Measurements from ENCODE around the gene TCN2.

The TCN2 gene

GRCh38 chr22:30636226-30637077 lies 29.5 kb downstream of the TCN2 start:
- peak overlapping the region; percentile 81; the same call in 1 of the 2 replicates for H3K27ac ChIP-seq

GRCh38 chr22:30637701-30638114 lies 30.7 kb downstream of the TCN2 start:
- Histone ChIP-seq H3K27ac (no peak overlapping the region), H3K27me3 (ENCODE audit: insufficient read depth, low read depth, severe bottlenecking) (no peaks in the 10 kb centered on the region), H3K9me3 (ENCODE audit: severe bottlenecking) (peaks cover under 1% of the 10 kb centered on the region), H3K36me3 (no peaks in the 10 kb centered on the region), H3K4me3 (ENCODE audit: low read depth, low read length) (no peak overlapping the region)
- TF ChIP-seq CTCF (IDR thresholded peaks at IDR 0.05; ENCODE audit: low read depth, low read length) = no peak
- no peak for DNase-seq

More at GRCh38 chr22:30636226-30637077, 29.5 kb downstream of the TCN2 start:
- no peaks in the 10 kb centered on the region for H3K36me3 ChIP-seq
- H3K9me3 ChIP-seq (ENCODE audit: severe bottlenecking) = peaks cover 7% of the 10 kb centered on the region
- TF ChIP-seq CTCF (IDR thresholded peaks at IDR 0.05; ENCODE audit: low read depth, low read length) = no peak
- H3K27me3 ChIP-seq (ENCODE audit: insufficient read depth, low read depth, severe bottlenecking) = no peaks in the 10 kb centered on the region
- peak overlapping the region; percentile 60 for H3K4me3 ChIP-seq (ENCODE audit: low read depth, low read length)
- no peak for DNase-seq

GRCh38 chr22:30640361-30640760 lies 33.4 kb downstream of the TCN2 start:
- H3K36me3 ChIP-seq = no peaks in the 10 kb centered on the region
- H3K9me3 ChIP-seq (ENCODE audit: severe bottlenecking) = no peaks in the 10 kb centered on the region

GRCh38 chr22:30640839-30641430 lies 34.0 kb downstream of the TCN2 start:
- no peak for DNase-seq
- no peaks in the 10 kb centered on the region for H3K27me3 ChIP-seq (ENCODE audit: insufficient read depth, low read depth, severe bottlenecking)
- H3K9me3 ChIP-seq (ENCODE audit: severe bottlenecking) = no peaks in the 10 kb centered on the region
- no peak overlapping the region for H3K27ac ChIP-seq
- H3K36me3 ChIP-seq = no peaks in the 10 kb centered on the region
- no peak overlapping the region for H3K4me3 ChIP-seq (ENCODE audit: low read depth, low read length)
- no peak for TF ChIP-seq CTCF (IDR thresholded peaks at IDR 0.05; ENCODE audit: low read depth, low read length)

More at GRCh38 chr22:30640361-30640760, 33.4 kb downstream of the TCN2 start:
- Histone ChIP-seq H3K4me3 (ENCODE audit: low read depth, low read length) (no peak overlapping the region), H3K27ac (no peak overlapping the region), H3K27me3 (ENCODE audit: insufficient read depth, low read depth, severe bottlenecking) (no peaks in the 10 kb centered on the region)
- TF ChIP-seq CTCF (IDR thresholded peaks at IDR 0.05; ENCODE audit: low read depth, low read length) = no peak
- DNase-seq = no peak

GRCh38 chr22:30643055-30643875 lies 36.3 kb downstream of the TCN2 start:
- no peak overlapping the region for H3K27ac ChIP-seq
- H3K4me3 ChIP-seq (ENCODE audit: low read depth, low read length) = no peak overlapping the region
- no peak for TF ChIP-seq CTCF (IDR thresholded peaks at IDR 0.05; ENCODE audit: low read depth, low read length)
- no peaks in the 10 kb centered on the region for H3K36me3 ChIP-seq
- no peaks in the 10 kb centered on the region for H3K9me3 ChIP-seq (ENCODE audit: severe bottlenecking)
- H3K27me3 ChIP-seq (ENCODE audit: insufficient read depth, low read depth, severe bottlenecking) = no peaks in the 10 kb centered on the region
- DNase-seq = no peak
